Ovary (tissue), 3 donors: ENCODE results near the gene MME.

Experiments
- EP300 ChIP-seq: sonication (generic); formaldehyde crosslinking; IDR thresholded peaks from one replicate; pipeline ENCODE4 v1.6.1; 2017; ENCODE audit warnings: antibody characterized with exemption
- TF ChIP-seq, protein P1 (sequence below), 3 donors: fragments of 450-650 bp in 2 of 3; fragments of 200-600 bp in 1 of 3; IDR thresholded peaks; one replicate each; pipeline versions ENCODE4 v1.5.1 to v1.8.0; 2016 to 2022; ENCODE audit warnings: antibody characterized with exemption in 3 of 3, mild to moderate bottlenecking in 1 of 3
- donor health status: DM: no; HTN: no; CAD: no.

DNA sequence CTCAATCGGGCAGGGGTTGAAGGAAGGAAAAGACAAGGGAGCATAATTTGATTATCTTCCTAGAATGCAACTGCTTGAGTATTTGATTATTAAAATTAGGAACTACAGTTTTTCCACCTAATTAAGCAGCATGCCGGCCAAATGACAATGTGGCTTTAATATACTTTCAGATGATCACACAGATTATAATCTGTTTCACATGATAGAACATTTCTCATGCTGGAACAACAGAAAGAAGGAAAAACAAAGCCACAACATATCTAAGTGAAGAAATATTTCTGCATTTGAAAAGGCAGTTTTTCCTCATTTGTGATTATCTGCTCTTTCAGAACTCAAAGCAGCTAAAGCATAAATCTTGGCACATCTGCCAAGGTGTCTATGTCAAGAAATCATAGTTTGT lies 130.6 kb downstream of the MME start:
- no peak for TF ChIP-seq EP300
- TF ChIP-seq, protein P1, sequence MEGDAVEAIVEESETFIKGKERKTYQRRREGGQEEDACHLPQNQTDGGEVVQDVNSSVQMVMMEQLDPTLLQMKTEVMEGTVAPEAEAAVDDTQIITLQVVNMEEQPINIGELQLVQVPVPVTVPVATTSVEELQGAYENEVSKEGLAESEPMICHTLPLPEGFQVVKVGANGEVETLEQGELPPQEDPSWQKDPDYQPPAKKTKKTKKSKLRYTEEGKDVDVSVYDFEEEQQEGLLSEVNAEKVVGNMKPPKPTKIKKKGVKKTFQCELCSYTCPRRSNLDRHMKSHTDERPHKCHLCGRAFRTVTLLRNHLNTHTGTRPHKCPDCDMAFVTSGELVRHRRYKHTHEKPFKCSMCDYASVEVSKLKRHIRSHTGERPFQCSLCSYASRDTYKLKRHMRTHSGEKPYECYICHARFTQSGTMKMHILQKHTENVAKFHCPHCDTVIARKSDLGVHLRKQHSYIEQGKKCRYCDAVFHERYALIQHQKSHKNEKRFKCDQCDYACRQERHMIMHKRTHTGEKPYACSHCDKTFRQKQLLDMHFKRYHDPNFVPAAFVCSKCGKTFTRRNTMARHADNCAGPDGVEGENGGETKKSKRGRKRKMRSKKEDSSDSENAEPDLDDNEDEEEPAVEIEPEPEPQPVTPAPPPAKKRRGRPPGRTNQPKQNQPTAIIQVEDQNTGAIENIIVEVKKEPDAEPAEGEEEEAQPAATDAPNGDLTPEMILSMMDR (IDR thresholded peaks at IDR 0.05), result no peak
